ENCODE measurements around the gene STK32B.
"Not testable (repeated sequence)": the region's sequence is repeated elsewhere in the genome, so short reads cannot be mapped to it uniquely, and the experiment has no call there.

STK32B gene

DNA sequence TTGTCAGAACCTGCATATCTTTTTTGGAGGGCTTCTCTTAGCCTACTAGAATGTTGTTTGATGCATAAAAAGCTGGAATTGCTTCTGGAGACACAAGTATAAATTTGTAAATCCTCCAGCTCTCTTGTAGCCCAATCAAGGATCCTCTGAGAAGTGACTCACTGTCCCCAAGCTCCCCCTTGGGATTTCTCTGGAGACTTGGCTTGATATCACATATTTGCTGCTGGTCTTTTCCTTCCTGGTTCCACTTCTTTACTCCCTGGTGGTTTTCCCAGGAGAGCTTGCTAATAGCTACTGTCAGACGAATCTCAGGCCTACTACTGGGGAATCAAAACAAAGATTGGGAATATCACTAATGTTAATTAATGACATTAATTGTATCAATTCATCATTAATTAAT, 173.1 kb downstream of the STK32B start:
- Histone ChIP-seq H3K9me3 (peaks cover 5% of the 10 kb centered on the region), H3K4me3 (ENCODE audit: low read depth in 1 of 2, low read length in 1 of 2) (no peak overlapping the region), H3K36me3 (no peaks in the 10 kb centered on the region), H3K27ac (no peak overlapping the region), H3K4me1 (ENCODE audit: control insufficient read depth in 1 of 2, insufficient read depth in 1 of 2, low read depth in 1 of 2, low read length in 1 of 2) (no peaks in the 10 kb centered on the region), H3K27me3 (no peaks in the 10 kb centered on the region)
- TF ChIP-seq, protein P1, sequence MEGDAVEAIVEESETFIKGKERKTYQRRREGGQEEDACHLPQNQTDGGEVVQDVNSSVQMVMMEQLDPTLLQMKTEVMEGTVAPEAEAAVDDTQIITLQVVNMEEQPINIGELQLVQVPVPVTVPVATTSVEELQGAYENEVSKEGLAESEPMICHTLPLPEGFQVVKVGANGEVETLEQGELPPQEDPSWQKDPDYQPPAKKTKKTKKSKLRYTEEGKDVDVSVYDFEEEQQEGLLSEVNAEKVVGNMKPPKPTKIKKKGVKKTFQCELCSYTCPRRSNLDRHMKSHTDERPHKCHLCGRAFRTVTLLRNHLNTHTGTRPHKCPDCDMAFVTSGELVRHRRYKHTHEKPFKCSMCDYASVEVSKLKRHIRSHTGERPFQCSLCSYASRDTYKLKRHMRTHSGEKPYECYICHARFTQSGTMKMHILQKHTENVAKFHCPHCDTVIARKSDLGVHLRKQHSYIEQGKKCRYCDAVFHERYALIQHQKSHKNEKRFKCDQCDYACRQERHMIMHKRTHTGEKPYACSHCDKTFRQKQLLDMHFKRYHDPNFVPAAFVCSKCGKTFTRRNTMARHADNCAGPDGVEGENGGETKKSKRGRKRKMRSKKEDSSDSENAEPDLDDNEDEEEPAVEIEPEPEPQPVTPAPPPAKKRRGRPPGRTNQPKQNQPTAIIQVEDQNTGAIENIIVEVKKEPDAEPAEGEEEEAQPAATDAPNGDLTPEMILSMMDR (IDR thresholded peaks at IDR 0.05) = no peak

DNA sequence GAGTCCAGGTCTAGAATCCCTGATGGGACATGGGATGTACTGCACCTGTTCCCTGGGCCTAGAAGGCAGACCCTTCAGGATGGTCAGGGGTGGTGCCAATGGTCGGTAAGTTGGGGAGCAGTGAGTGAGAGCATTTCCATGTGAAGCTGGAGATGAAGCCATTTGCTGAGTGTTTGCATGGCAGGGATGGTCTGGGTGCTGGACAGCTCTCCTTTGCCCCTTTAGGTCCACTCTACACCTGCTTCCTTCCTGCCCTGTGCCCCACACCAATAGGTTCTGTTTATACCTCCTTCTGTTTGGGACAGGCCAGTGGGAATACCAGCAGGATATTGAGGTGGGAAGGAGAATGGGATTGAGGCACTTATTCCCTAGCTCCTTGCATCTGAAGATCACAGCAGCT, 181.3 kb downstream of the STK32B start:
- H3K36me3 ChIP-seq = no peaks in the 10 kb centered on the region

DNA sequence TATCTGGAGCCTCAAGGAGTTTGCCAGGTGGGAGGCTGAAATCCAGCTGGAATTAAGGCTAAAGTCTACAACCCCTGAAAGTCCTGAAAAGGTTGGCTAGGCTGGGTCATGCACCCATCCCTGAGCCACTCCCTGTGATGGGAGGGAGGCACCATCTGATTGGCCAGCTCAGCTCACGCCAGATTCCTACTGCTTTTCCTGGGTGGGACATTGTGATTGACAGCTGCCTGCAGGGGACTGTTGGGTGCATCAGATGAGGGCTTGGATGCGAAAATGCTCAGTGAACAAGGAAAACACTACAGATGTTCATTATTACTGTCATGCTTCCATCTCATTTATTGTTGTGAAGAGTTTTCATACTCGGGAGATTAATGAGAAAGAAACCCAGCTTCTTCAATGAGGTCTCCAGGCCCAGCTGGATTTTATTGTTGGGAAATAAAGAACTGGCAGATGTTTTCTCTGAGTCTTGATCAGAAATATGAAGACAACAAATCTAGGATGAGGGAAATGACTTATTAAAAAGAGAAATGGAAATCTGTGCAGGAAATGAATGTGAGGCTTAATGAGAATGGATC, 185.9 kb downstream of the STK32B start:
- Histone ChIP-seq H3K9me3 (no peaks in the 10 kb centered on the region), H3K27ac (no peak overlapping the region), H3K36me3 (no peaks in the 10 kb centered on the region), H3K4me3 (ENCODE audit: low read depth in 1 of 2, low read length in 1 of 2) (no peak overlapping the region), H3K4me1 (ENCODE audit: control insufficient read depth in 1 of 2, insufficient read depth in 1 of 2, low read depth in 1 of 2, low read length in 1 of 2) (no peaks in the 10 kb centered on the region), H3K27me3 (no peaks in the 10 kb centered on the region)
- TF ChIP-seq, protein P1 (IDR thresholded peaks at IDR 0.05) = no peak

More for the DNA sequence above, 181.3 kb downstream of the STK32B start:
- H3K9me3 ChIP-seq = no peaks in the 10 kb centered on the region
- no peaks in the 10 kb centered on the region for H3K4me1 ChIP-seq (ENCODE audit: control insufficient read depth in 1 of 2, insufficient read depth in 1 of 2, low read depth in 1 of 2, low read length in 1 of 2)
- H3K27ac ChIP-seq = no peak overlapping the region
- no peaks in the 10 kb centered on the region for H3K27me3 ChIP-seq
- H3K4me3 ChIP-seq (ENCODE audit: low read depth in 1 of 2, low read length in 1 of 2) = no peak overlapping the region
- TF ChIP-seq, protein P1 (IDR thresholded peaks at IDR 0.05) = no peak

DNA sequence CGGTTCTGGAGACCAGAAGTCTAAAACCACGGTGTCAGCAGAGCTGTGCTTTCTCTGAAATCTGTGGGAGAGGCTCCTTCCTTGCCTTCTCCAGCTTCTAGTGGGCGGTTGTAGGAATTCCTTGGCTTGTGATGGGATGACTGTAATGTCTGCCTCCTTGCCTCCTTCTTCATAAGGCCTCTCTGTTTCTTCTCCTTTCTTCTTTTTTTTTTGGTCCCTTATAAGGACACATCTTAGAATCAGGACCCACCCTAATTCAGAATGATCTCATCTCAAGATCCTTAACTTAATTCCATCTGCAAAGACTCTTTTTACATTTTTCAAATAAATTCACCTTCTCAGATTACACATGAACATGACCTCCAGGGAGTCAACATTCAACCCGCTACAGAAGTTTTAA, 186.9 kb downstream of the STK32B start:
- Histone ChIP-seq H3K9me3 (no peaks in the 10 kb centered on the region), H3K4me3 (ENCODE audit: low read depth in 1 of 2, low read length in 1 of 2) (no peak overlapping the region), H3K4me1 (ENCODE audit: control insufficient read depth in 1 of 2, insufficient read depth in 1 of 2, low read depth in 1 of 2, low read length in 1 of 2) (no peaks in the 10 kb centered on the region), H3K36me3 (no peaks in the 10 kb centered on the region), H3K27me3 (no peaks in the 10 kb centered on the region), H3K27ac (no peak overlapping the region)
- TF ChIP-seq, protein P1 (IDR thresholded peaks at IDR 0.05) = no peak

DNA sequence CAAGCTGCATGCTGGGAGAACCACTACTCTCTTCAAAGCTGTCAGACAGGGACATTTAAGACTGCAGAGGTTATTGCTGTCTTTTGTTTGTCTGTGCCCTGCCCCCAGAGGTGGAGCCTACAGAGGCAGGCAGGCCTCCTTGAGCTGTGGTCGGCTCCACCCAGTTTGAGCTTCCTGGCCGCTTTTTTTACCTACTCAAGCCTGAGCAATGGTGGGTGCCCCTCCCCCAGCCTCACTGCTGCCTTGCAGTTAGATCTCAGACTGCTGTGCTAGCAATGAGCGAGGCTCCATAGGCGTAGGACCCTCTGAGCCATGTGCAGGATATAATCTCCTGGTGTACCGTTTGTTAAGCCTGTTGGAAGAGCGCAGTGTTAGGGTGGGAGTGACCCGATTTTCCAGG, 195.8 kb downstream of the STK32B start:
- H3K27me3 ChIP-seq, H3K27ac ChIP-seq, H3K36me3 ChIP-seq: not testable (repeated sequence)

DNA sequence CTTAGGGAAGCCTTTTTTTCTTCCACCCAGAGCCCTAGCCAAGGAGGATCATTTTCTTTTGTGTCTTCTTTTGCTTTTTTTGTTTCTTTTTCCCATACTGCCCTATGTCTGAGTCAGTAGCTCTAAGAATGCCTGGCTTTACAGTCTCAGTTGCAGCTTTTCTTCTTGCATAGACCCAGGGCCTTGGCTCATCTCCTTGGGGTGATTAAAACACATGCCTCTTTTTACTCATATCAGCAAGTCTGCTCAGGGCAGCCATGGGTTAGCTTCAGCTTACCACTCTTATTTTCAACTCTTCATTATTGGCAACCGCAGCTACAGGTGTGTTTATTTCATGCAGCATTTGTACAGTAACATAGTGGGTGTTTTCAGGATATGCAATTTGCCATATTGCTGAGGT, 196.5 kb downstream of the STK32B start:
- H3K27ac ChIP-seq = no peak overlapping the region
- H3K36me3 ChIP-seq = no peaks in the 10 kb centered on the region
- TF ChIP-seq, protein P1 (IDR thresholded peaks at IDR 0.05) = no peak
- H3K4me1 ChIP-seq (ENCODE audit: control insufficient read depth in 1 of 2, insufficient read depth in 1 of 2, low read depth in 1 of 2, low read length in 1 of 2) = no peaks in the 10 kb centered on the region
- no peak overlapping the region for H3K4me3 ChIP-seq (ENCODE audit: low read depth in 1 of 2, low read length in 1 of 2)
- no peaks in the 10 kb centered on the region for H3K27me3 ChIP-seq
- H3K9me3 ChIP-seq = no peaks in the 10 kb centered on the region

More for the DNA sequence above, 195.8 kb downstream of the STK32B start:
- not testable (repeated sequence) for H3K4me1 ChIP-seq (ENCODE audit: control insufficient read depth in 1 of 2, insufficient read depth in 1 of 2, low read depth in 1 of 2, low read length in 1 of 2); H3K9me3 ChIP-seq; H3K4me3 ChIP-seq (ENCODE audit: low read depth in 1 of 2, low read length in 1 of 2)

Data from neutrophil (primary cell).